ENCODE data around the gene PARD3. TPM values are rescaled to one million over a fixed set of nuclear protein-coding genes. Genes with fewer than 3 reads are reported as not detected.

The PARD3 gene
- total RNA-seq, 3 donors from 2014 or later, result 39.5 to 87.9 (median 47.0) TPM

- TF ChIP-seq, protein P1, sequence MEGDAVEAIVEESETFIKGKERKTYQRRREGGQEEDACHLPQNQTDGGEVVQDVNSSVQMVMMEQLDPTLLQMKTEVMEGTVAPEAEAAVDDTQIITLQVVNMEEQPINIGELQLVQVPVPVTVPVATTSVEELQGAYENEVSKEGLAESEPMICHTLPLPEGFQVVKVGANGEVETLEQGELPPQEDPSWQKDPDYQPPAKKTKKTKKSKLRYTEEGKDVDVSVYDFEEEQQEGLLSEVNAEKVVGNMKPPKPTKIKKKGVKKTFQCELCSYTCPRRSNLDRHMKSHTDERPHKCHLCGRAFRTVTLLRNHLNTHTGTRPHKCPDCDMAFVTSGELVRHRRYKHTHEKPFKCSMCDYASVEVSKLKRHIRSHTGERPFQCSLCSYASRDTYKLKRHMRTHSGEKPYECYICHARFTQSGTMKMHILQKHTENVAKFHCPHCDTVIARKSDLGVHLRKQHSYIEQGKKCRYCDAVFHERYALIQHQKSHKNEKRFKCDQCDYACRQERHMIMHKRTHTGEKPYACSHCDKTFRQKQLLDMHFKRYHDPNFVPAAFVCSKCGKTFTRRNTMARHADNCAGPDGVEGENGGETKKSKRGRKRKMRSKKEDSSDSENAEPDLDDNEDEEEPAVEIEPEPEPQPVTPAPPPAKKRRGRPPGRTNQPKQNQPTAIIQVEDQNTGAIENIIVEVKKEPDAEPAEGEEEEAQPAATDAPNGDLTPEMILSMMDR (IDR thresholded peaks at IDR 0.05), result no peak
- Histone ChIP-seq H3K4me3 (no peak overlapping the region), H3K4me1 (ENCODE audit: low read depth) (no peaks in the 10 kb centered on the region), H3K36me3 (ENCODE audit: low read depth) (no peaks in the 10 kb centered on the region), H3K9me3 (no peaks in the 10 kb centered on the region)
- ATAC-seq (no peak), DNase-seq (no peak)
- intact Hi-C loops (cut with DNase I, micrococcal nuclease), result no loop called here
These were observed 698.3 kb downstream of the PARD3 start for GRCh38 chr10:34116681-34117271.

GRCh38 chr10:34116220-34116641, 698.9 kb downstream of the PARD3 start:
- ATAC-seq, result no peak
- H3K4me3 ChIP-seq, result no peak overlapping the region

DNA sequence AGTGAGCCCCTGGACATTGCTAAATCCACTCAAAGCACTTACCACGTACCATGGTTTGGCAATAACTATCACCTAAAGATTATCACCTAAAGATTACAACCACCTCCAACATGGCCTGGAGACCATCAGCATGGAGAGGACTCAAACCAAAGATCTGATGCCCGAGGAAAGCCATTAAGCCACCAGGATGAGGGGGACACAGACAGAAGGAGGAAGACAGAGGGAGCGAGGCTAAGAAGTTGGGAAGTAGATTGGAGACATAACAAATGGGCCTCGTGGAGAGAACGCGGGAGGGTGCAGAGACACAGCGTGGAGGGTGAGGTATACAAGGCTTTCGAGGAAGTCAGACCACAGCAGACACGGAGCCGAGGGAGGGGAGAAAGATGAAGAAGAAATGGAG, 700.2 kb downstream of the PARD3 start:
- H3K9me3 ChIP-seq, result no peaks in the 10 kb centered on the region
- H3K4me1 ChIP-seq (ENCODE audit: low read depth), result no peaks in the 10 kb centered on the region
- intact Hi-C loops (cut with DNase I, micrococcal nuclease), result no loop called here
- no peaks in the 10 kb centered on the region for H3K36me3 ChIP-seq (ENCODE audit: low read depth)
- TF ChIP-seq, protein P1 (IDR thresholded peaks at IDR 0.05), result no peak
- H3K4me3 ChIP-seq, result no peak overlapping the region
- DNase-seq, result no peak
- no peak for ATAC-seq

More at GRCh38 chr10:34116220-34116641, 698.9 kb downstream of the PARD3 start:
- TF ChIP-seq, protein P1 (IDR thresholded peaks at IDR 0.05), result no peak
- H3K4me1 ChIP-seq (ENCODE audit: low read depth), result no peaks in the 10 kb centered on the region
- no peak for DNase-seq
- intact Hi-C loops (cut with DNase I, micrococcal nuclease), result no loop called here
- no peaks in the 10 kb centered on the region for H3K36me3 ChIP-seq (ENCODE audit: low read depth)
- H3K9me3 ChIP-seq, result no peaks in the 10 kb centered on the region

GRCh38 chr10:34113504-34114225, 701.4 kb downstream of the PARD3 start:
- Histone ChIP-seq H3K36me3 (ENCODE audit: low read depth) (no peaks in the 10 kb centered on the region), H3K9me3 (no peaks in the 10 kb centered on the region), H3K4me3 (no peak overlapping the region), H3K4me1 (ENCODE audit: low read depth) (no peaks in the 10 kb centered on the region)
- intact Hi-C loops (cut with DNase I, micrococcal nuclease), result no loop called here
- TF ChIP-seq, protein P1 (IDR thresholded peaks at IDR 0.05), result no peak
- ATAC-seq (no peak), DNase-seq (no peak)

DNA sequence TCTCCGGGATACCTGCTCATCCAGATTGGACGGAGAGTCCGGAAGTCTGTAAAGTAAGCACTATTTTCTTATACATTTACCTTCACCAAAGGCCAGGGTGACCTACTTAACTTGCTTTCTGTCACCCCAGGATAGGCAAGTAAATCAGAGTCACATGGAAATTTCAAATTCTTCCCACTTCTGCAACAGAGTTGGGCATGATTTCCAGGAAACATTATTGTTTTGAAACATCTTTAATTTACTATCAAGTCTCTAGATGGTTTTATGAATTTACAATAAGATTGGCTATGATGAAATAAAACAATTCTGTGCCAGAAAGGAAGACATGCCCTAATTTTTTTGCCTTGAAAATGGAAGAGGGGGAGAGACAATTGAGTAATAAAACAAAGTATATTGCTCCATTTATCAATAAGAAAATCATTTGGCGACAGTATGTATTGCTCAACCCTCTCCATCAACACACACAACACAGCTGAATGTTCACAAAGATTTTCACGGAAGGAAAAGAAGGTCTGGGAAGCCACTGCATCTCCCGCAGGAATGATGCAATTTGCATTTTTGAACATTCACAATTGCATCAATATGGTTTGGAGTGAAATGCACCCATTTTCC, 702.8 kb downstream of the PARD3 start:
- no peaks in the 10 kb centered on the region for H3K4me1 ChIP-seq (ENCODE audit: low read depth)
- H3K36me3 ChIP-seq (ENCODE audit: low read depth), result no peaks in the 10 kb centered on the region
- H3K9me3 ChIP-seq, result no peaks in the 10 kb centered on the region
- no peak overlapping the region for H3K4me3 ChIP-seq
- TF ChIP-seq, protein P1 (IDR thresholded peaks at IDR 0.05), result no peak
- ATAC-seq (no peak), DNase-seq (no peak)
- intact Hi-C loops (cut with DNase I, micrococcal nuclease), result no loop called here
